ENCODE measurements around the gene ZG16.
A peak's percentile ranks its signal among the peaks of the same experiment; 100 is the strongest.

ZG16 gene

DNA sequence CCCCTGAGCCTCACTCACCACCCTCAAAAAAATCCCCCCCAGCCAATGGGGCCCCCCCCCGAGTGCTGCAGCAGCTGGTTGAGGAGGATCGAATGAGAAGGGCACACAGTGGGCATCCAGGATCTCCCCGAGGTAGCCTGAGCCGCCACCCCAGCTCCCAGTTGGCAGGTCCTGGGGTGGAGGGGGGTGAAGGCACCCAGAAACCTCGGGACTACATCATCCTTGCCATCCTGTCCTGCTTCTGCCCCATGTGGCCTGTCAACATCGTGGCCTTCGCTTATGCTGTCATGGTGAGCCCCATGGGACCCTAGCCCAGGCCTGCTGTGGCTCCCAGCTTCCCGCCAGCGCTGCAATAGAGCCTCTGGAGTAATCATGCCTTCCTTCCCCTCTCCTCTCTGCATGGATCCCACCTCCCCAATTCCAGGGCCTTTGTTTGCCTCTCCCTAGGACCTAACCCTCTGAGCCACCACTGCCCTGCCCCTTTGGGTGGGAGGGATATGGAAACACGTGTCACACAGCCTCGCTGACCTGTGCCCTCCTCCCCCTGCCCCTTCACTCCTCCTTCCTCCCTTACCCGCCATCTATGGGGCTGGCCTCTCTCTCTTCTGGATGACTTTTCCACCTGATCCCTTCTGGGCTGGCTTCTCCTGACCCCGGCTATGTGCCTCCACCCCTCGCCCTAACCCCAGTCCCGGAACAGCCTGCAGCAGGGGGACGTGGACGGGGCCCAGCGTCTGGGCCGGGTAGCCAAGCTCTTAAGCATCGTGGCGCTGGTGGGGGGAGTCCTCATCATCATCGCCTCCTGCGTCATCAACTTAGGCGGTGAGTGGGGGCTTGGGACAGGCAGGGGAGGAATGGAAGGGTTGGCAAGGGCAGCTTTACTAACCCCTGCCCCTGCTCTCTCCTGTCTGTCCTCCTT, 35.8 kb downstream of the ZG16 start:
- H3K9me3 ChIP-seq, result no peaks in the 10 kb centered on the region
- peaks cover 29% of the 10 kb centered on the region for H3K36me3 ChIP-seq
- peaks cover 3% of the 10 kb centered on the region for H3K4me1 ChIP-seq
- H3K4me3 ChIP-seq (ENCODE audit: low read depth, low read length), result peak overlapping the region; percentile 80
- H3K27me3 ChIP-seq, result no peaks in the 10 kb centered on the region
- TF ChIP-seq CTCF (IDR thresholded peaks at IDR 0.05; ENCODE audit: low read depth, low read length), result no peak
- DNase-seq, result peak; percentile 82

- H3K27me3 ChIP-seq, result no peaks in the 10 kb centered on the region
- H3K36me3 ChIP-seq, result peaks cover 30% of the 10 kb centered on the region
- DNase-seq, result no peak
- no peak for TF ChIP-seq CTCF (IDR thresholded peaks at IDR 0.05; ENCODE audit: low read depth, low read length)
- H3K4me3 ChIP-seq (ENCODE audit: low read depth, low read length), result peak overlapping the region; percentile 80
- peaks cover 3% of the 10 kb centered on the region for H3K4me1 ChIP-seq
- no peaks in the 10 kb centered on the region for H3K9me3 ChIP-seq
These were observed 36.5 kb downstream of the ZG16 start for GRCh38 chr16:29814592-29814991.

GRCh38 chr16:29815032-29815721, 37.1 kb downstream of the ZG16 start:
- Histone ChIP-seq H3K9me3 (no peaks in the 10 kb centered on the region), H3K36me3 (peaks cover 32% of the 10 kb centered on the region), H3K4me3 (ENCODE audit: low read depth, low read length) (peak overlapping the region; percentile 80), H3K4me1 (peaks cover 3% of the 10 kb centered on the region), H3K27me3 (no peaks in the 10 kb centered on the region)
- peak; percentile 50 for DNase-seq
- TF ChIP-seq CTCF (IDR thresholded peaks at IDR 0.05; ENCODE audit: low read depth, low read length), result no peak

- peak within 1 kb of the TSS; percentile 80 for H3K4me3 ChIP-seq (ENCODE audit: low read depth, low read length)
- no peaks in the 10 kb centered on the region for H3K27me3 ChIP-seq
- H3K36me3 ChIP-seq, result peaks cover 34% of the 10 kb centered on the region
- no peaks in the 10 kb centered on the region for H3K9me3 ChIP-seq
- DNase-seq, result peak; percentile 98
- H3K4me1 ChIP-seq, result no peaks in the 10 kb centered on the region; the same call in none of the 2 replicates
- peak; percentile 85 for TF ChIP-seq CTCF (IDR thresholded peaks at IDR 0.05; ENCODE audit: low read depth, low read length)
These were observed 38.0 kb downstream of the ZG16 start, which contains the start of gene PAGR1 for GRCh38 chr16:29815793-29816693. PAGR1 (plus strand) TSS chr16:29816152; CDS start chr16:29816526, 374 bp downstream.

DNA sequence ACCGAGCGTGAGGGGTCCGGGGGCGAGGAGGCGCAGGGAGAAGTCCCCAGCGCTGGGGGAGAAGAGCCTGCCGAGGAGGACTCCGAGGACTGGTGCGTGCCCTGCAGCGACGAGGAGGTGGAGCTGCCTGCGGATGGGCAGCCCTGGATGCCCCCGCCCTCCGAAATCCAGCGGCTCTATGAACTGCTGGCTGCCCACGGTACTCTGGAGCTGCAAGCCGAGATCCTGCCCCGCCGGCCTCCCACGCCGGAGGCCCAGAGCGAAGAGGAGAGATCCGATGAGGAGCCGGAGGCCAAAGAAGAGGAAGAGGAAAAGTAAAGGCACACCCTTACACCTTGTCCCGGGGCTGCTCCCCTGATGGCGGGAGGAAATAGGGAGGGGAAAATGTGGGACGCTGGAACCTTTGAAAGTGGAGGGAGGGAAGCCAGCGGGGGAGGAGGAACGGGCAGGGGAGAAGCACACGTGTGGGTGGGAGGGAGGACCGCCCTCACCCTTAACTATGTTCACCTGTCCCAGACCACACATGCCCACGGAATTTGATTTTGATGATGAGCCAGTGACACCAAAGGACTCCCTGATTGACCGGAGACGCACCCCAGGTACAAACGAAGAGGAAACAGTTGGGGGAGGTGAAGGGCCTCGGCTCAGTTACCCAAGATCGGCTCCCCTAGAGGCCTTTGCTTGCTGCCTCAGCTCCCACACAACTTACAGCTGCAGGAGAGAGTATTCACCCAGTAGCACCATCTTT, 38.8 kb downstream of the ZG16 start:
- peak; percentile 32; the same call in 1 of the 2 replicates for TF ChIP-seq CTCF (IDR thresholded peaks at IDR 0.05; ENCODE audit: low read depth, low read length)
- Histone ChIP-seq H3K27me3 (no peaks in the 10 kb centered on the region), H3K4me3 (ENCODE audit: low read depth, low read length) (peak overlapping the region; percentile 80), H3K36me3 (peaks cover 36% of the 10 kb centered on the region), H3K4me1 (no peaks in the 10 kb centered on the region; the same call in none of the 2 replicates), H3K9me3 (no peaks in the 10 kb centered on the region)
- peak; percentile 68 for DNase-seq
